IPS-NIHi11 (cell line): ENCODE results near the gene PSKH1.
"Not testable (repeated sequence)": the region's sequence is repeated elsewhere in the genome, so short reads cannot be mapped to it uniquely, and the experiment has no call there.

Experiments
- DNase-seq: peaks from one replicate; pipeline ENCODE4 v3.0.0; 2012; ENCODE audit warnings: mixed read lengths, low spot score

PSKH1 gene

GRCh38 chr16:67892899-67893742 lies at the start of gene PSKH1:
Gene PSKH1 (plus strand): TSS chr16:67893254. CDS start chr16:67908750, 15,496 bp downstream.
- DNase-seq: peak; percentile 100

DNA sequence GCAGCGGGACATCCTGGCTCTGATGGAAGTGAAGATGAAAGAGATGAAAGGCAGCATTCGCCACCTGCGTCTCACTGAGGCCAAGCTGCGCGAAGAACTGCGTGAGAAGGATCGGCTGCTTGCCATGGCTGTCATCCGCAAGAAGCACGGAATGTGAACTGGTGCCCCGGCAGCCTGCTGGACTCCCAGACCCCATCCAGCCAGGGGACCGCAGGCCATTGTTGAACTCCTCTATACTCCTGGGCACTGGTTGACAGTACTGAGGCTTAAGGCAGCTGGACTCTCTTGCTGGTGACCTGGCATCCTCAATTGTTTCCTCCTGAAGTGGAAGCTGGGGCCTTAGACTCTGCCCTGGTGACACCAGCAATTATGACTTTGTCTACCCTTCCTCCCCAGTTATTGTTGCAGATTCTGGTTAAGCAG lies 49.7 kb upstream of the PSKH1 start:
- DNase-seq: no peak

- DNase-seq: no peak
These were observed 48.6 kb upstream of the PSKH1 start for GRCh38 chr16:67844497-67844896.

- DNase-seq: no peak
These were observed 47.6 kb upstream of the PSKH1 start for GRCh38 chr16:67845291-67846062.

GRCh38 chr16:67846063-67846319 lies 47.1 kb upstream of the PSKH1 start:
- DNase-seq: no peak

GRCh38 chr16:67846320-67847063 lies 46.6 kb upstream of the PSKH1 start, which contains the start of gene NUTF2:
Gene NUTF2 (plus strand): TSS chr16:67846933. CDS start chr16:67865131, 18,198 bp downstream.
- peak; percentile 91 for DNase-seq

GRCh38 chr16:67847064-67847861 lies 45.8 kb upstream of the PSKH1 start, which contains the start of gene CENPT:
Gene CENPT (minus strand): TSS chr16:67847693. CDS start chr16:67833859, 13,834 bp downstream.
- peak; percentile 49 for DNase-seq

- no peak for DNase-seq
These were observed 44.9 kb upstream of the PSKH1 start for GRCh38 chr16:67848118-67848517.

GRCh38 chr16:67853670-67854069 lies 39.4 kb upstream of the PSKH1 start:
- DNase-seq: no peak

- no peak for DNase-seq
These were observed 37.3 kb upstream of the PSKH1 start for GRCh38 chr16:67855789-67856188.

DNA sequence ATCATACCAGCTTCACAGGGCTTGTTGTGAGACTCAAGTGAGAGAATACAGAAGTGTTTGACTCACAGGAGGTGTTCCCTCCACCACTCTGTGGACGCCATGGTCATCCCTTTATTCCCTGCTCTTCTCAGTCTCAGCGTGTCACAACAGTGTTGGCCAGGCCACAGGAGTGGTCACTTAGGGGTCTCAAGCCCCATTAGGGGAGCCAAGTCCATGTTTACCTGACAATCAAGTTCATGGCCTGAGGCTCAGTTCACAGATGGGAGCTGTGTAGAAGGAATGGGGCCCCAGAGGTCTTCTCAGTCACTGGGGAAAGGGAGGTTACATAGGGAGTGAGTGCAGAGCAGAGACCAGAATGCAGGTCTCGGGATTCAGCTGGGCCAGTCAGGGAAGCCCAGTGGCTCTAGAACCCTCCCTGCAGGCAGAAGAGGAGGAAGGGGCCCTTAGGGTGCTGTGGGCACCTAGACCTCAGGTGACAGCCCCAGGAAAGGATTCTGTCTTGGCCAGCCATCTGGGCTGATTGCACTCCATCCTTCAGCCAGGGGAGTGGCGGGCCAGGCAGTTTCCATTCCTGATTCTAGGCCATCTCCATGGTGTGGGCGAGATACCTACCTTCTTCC lies 36.0 kb upstream of the PSKH1 start:
- no peak for DNase-seq

DNA sequence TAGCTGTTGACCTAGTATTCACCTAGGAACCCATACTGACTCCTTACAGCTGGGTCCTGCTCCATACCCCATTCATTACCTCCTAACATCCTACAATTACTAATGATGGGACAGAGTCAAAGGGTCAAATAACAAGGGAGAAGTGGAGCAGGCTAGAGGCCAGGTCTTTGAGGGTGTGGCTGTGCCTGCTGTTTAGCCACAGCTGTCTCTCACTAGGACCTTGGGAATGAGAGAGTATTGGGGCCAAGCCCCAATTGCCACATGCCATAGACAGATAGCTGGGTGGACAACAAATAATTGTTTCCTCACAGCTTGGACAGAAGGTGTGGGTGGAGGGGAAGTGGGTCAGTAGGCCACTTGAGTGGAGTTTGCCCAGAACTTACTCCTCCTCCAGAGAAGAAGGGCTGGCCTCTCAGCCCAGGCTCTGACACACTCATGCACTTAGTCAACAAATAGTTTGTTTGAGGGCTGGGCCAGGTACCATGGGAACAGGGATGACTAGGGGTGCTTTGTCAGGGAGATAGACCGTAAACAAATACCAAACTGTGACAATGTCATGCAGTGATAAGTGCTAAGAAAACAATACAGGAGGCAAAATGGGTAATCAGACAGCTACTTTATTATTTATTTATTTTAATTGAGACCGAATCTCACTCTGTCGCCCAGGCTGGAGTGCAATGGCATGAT lies 35.4 kb upstream of the PSKH1 start:
- DNase-seq: peak; percentile 60

- DNase-seq: no peak
These were observed 34.6 kb upstream of the PSKH1 start for GRCh38 chr16:67858500-67858899.

DNA sequence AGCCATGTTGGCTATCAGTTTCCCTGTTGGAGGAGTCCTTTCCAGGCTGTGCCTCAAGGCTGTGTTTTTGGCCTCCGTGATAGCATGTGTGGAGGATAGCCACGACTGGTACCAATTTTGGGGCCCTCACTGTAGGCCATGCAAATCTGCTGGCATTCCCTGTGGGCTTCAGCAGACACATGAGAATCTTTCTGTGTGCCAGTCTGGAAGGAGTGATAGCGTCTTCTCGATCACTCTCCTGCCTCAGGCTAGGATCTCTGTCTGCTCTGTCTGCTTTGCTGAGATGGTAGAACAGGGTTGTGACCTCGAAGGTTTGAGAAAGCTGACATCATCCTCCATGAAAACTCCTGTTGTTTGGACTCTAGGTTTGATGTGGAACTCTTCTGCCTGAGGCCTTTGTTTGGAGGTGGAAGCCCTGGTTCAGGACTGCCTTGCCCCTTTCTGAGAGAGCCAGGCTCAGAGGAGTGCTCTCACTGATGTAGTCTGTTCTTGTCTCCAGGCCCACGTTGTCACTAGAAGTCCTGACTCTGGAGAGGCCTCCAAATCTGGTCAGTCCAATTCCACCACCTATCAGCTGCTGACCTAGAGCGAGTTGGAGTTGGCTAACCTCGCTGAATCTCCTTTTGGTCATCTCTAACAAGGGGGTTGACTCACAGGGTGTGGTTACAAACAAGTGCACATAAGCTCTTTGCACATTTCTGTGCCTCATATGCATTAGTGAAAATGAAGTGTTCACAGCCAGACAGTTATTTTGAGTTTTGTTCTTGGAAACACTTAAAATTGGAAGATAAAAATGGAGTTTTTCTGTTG lies 32.3 kb upstream of the PSKH1 start:
- no peak for DNase-seq

GRCh38 chr16:67861877-67862276 lies 31.2 kb upstream of the PSKH1 start:
- DNase-seq: no peak

GRCh38 chr16:67862623-67863583 lies 30.2 kb upstream of the PSKH1 start:
- no peak for DNase-seq

DNA sequence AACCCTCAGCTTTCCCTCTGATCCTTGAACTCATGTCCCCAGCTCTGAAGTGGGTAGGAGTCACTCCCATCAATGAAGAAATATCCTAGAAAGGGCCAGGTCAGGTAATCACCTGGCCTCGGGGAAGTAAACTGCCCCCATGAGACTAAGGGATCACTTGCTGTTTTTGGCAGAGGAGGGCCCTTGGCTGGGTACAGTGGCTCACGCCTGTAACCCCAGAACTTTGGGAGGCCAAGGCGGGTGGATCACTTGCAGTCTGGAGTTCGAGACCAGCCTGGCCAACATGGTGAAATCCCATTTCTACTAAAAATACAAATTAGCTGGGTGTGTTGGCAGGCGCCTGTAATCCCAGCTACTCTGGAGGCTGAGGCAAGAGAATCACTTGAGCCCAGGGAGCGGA lies 29.0 kb upstream of the PSKH1 start:
- DNase-seq: not testable (repeated sequence)

DNA sequence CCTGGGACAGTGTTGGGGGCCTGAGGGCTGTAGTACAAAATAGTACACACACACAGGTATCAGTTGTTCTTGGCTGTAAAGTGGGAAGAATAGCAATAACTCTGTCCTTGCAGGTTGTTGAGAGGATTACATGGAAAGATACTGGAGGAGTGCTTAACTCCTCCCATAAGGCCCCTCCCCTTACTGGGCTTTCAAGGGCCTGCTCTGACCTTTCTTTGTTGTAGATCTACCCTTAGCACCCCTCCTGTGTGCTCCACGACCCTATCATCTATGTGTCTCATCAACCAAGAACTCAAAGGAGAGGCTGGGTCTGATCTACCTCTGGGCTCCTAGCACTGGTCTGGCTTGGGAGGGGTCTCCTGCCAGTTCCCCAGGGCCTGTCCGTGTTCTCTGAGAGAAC lies 28.5 kb upstream of the PSKH1 start:
- DNase-seq: no peak

DNA sequence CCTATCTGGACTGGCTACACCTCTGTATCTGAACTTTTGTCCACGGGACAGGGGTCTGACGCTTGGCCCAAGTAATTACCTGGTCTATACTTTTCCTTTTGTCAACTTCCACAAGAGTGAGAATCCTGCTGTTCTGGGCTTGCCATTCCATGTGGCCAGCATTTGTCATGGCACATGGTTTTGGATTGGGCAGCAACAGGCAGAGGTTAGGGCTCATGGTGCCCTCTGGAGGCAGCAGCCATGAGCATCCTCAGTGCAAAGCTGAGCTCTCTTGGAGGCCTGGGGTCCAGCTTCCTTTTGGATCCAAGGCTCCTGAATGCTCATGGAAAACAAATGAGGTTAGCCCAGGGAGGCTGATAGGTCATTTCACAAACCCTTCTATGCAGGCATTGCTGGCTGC lies 27.7 kb upstream of the PSKH1 start:
- DNase-seq: peak; percentile 70
